Measurements from ENCODE around the gene HLA-B.

Gene HLA-B

GRCh38 chr6:31356216-31356945 is 598 bp downstream of the HLA-B start:
- Histone ChIP-seq H3K4me3 (ENCODE audit: low read depth, low read length) (peak overlapping the region; percentile 64), H3K27ac (no peak overlapping the region)

GRCh38 chr6:31355583-31355948 is 1.4 kb downstream of the HLA-B start:
- DNase-seq = no peak
- no peaks in the 10 kb centered on the region for H3K36me3 ChIP-seq (replicated peaks)
- TF ChIP-seq, protein P1, sequence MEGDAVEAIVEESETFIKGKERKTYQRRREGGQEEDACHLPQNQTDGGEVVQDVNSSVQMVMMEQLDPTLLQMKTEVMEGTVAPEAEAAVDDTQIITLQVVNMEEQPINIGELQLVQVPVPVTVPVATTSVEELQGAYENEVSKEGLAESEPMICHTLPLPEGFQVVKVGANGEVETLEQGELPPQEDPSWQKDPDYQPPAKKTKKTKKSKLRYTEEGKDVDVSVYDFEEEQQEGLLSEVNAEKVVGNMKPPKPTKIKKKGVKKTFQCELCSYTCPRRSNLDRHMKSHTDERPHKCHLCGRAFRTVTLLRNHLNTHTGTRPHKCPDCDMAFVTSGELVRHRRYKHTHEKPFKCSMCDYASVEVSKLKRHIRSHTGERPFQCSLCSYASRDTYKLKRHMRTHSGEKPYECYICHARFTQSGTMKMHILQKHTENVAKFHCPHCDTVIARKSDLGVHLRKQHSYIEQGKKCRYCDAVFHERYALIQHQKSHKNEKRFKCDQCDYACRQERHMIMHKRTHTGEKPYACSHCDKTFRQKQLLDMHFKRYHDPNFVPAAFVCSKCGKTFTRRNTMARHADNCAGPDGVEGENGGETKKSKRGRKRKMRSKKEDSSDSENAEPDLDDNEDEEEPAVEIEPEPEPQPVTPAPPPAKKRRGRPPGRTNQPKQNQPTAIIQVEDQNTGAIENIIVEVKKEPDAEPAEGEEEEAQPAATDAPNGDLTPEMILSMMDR (IDR thresholded peaks at IDR 0.05; ENCODE audit: low read depth, low read length, missing control alignments) = no peak
- H3K27ac ChIP-seq = no peak overlapping the region
- H3K4me3 ChIP-seq (ENCODE audit: low read depth, low read length) = no peak overlapping the region
- H3K27me3 ChIP-seq (replicated peaks) = no peaks in the 10 kb centered on the region
- in situ Hi-C loops (cut with HindIII; ENCODE audit: low pct_ligation_motif_present, low sequenced_read_pairs) = no loop called here

More at GRCh38 chr6:31356216-31356945, 598 bp downstream of the HLA-B start:
- in situ Hi-C loops (cut with HindIII; ENCODE audit: low pct_ligation_motif_present, low sequenced_read_pairs) = no loop called here
- no peak for DNase-seq
- TF ChIP-seq, protein P1 (IDR thresholded peaks at IDR 0.05; ENCODE audit: low read depth, low read length, missing control alignments) = no peak
- H3K27me3 ChIP-seq (replicated peaks) = no peaks in the 10 kb centered on the region
- no peaks in the 10 kb centered on the region for H3K36me3 ChIP-seq (replicated peaks)

DNA sequence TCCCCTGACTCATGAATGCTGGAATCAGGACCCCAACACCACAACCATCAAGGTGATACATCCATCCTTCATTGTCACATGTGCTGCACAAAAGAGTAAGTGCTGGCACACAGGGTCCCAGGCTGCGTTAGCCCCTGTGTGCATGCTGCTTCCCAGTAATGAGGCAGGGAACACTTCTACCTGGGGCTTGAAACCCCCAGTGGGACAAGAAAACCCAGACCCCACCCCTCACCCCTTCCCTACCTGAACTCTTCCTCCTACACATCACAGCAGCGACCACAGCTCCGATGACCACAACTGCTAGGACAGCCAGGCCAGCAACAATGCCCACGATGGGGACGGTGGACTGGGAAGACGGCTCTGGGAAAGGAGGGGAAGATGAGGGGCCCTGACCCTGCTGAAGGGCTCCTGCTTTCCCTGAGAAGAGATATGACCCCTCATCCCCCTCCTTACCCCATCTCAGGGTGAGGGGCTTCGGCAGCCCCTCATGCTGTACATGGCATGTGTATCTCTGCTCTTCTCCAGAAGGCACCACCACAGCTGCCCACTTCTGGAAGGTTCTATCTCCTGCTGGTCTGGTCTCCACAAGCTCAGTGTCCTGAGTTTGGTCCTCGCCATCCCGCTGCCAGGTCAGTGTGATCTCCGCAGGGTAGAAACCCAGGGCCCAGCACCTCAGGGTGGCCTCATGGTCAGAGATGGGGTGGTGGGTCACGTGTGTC is 2.0 kb downstream of the HLA-B start:
- no peak for DNase-seq
- Histone ChIP-seq H3K27me3 (replicated peaks) (no peaks in the 10 kb centered on the region), H3K36me3 (replicated peaks) (no peaks in the 10 kb centered on the region), H3K4me3 (ENCODE audit: low read depth, low read length) (no peak overlapping the region), H3K27ac (no peak overlapping the region)
- in situ Hi-C loops (cut with HindIII; ENCODE audit: low pct_ligation_motif_present, low sequenced_read_pairs) = no loop called here
- TF ChIP-seq, protein P1 (IDR thresholded peaks at IDR 0.05; ENCODE audit: low read depth, low read length, missing control alignments) = no peak

- in situ Hi-C loops (cut with HindIII; ENCODE audit: low pct_ligation_motif_present, low sequenced_read_pairs) = no loop called here
- no peak overlapping the region for H3K27ac ChIP-seq
- no peaks in the 10 kb centered on the region for H3K36me3 ChIP-seq (replicated peaks)
- no peak overlapping the region for H3K4me3 ChIP-seq (ENCODE audit: low read depth, low read length)
- H3K27me3 ChIP-seq (replicated peaks) = no peaks in the 10 kb centered on the region
- DNase-seq = no peak
- TF ChIP-seq, protein P1 (IDR thresholded peaks at IDR 0.05; ENCODE audit: low read depth, low read length, missing control alignments) = no peak
Measured at GRCh38 chr6:31354158-31354863, 2.7 kb downstream of the HLA-B start.

DNA sequence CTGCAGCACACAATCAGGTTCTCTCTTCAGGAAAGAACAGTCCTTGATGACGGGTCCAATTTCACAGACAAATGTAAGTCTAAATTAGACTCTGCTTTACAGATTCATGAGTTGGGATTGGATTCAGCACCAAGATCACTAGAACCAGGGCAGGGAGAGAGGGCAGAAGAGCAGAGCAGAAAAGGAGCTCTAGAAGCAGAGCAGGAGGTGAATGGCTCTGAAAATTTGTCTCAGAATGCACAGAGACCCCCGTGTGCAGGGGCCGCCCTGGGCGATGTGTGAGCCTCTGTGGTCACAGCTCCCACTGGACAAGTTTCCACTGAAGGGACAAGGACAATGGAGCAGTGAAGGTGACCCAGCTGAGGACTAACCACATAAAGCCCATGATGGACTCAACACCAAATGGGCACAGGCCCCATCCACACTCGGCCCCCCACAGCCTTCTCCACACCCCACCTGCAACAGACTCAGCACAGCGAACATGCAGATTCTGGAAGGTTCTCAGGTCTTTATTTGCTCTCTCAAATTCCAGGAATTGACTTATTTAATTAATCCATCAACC is 3.5 kb downstream of the HLA-B start:
- in situ Hi-C loops (cut with HindIII; ENCODE audit: low pct_ligation_motif_present, low sequenced_read_pairs) = no loop called here
- Histone ChIP-seq H3K27me3 (replicated peaks) (no peaks in the 10 kb centered on the region), H3K27ac (no peak overlapping the region), H3K36me3 (replicated peaks) (no peaks in the 10 kb centered on the region), H3K4me3 (ENCODE audit: low read depth, low read length) (no peak overlapping the region)
- TF ChIP-seq, protein P1 (IDR thresholded peaks at IDR 0.05; ENCODE audit: low read depth, low read length, missing control alignments) = no peak
- no peak for DNase-seq
